A673 (cell line): ENCODE data around the gene SLU7. TPM values are rescaled to one million over a fixed set of nuclear protein-coding genes. Genes with fewer than 3 reads are reported as not detected.

Source experiments
- BruUV-seq: library from RNA; stranded (reverse); fragments of 400-500 nt; replicated peaks from 2 replicates; lab custom pipeline; 2021; lab: Mats Ljungman, UMichigan
- CTCF ChIA-PET: fragments of 300-600 bp; sonication (Branson Sonifier 250); formaldehyde crosslinking; loops from one replicate; lab custom pipeline; 2022; ENCODE audit warnings: antibody characterized with exemption; lab: Charles Lee
- POLR2A ChIA-PET: fragments of 300-600 bp; sonication (Branson Sonifier 250); formaldehyde crosslinking; loops from one replicate; lab custom pipeline; 2022; ENCODE audit warnings: antibody characterized with exemption; ENCODE audit not compliant: low non-redundant PET; lab: Charles Lee
- DNase-seq: peaks from one replicate; pipeline ENCODE4 v3.0.0-alpha.2; 2015; ENCODE audit warnings: low spot score
- H3K27ac ChIP-seq: fragments of 200-600 bp; sonication (generic); 2 replicates; pipeline ENCODE4 v1.5.1; 2016; ENCODE audit warnings: mixed run types, low read depth, mild to moderate bottlenecking, mixed read lengths, antibody characterized with exemption, low read length; ENCODE audit not compliant: poor library complexity, severe bottlenecking
- H3K27me3 ChIP-seq: fragments of 200-600 bp; sonication (generic); replicated peaks from 2 replicates; pipeline ENCODE4 v1.6.1; 2017; ENCODE audit warnings: mixed run types, low read depth, mild to moderate bottlenecking, mixed read lengths, antibody characterized with exemption, low read length; ENCODE audit not compliant: insufficient read depth, poor library complexity
- H3K36me3 ChIP-seq: fragments of 200-600 bp; sonication (generic); 2 replicates; pipeline ENCODE4 v1.6.1; 2016; ENCODE audit warnings: mixed run types, mild to moderate bottlenecking, mixed read lengths, antibody characterized with exemption, low read length; ENCODE audit not compliant: insufficient read depth, poor library complexity, severe bottlenecking
- H3K4me1 ChIP-seq: fragments of 200-600 bp; sonication (generic); 2 replicates; pipeline ENCODE4 v1.6.1; 2017; ENCODE audit warnings: mixed run types, mild to moderate bottlenecking, mixed read lengths, antibody characterized with exemption, low read length; ENCODE audit not compliant: insufficient read depth, poor library complexity, severe bottlenecking
- H3K4me3 ChIP-seq: fragments of 200-600 bp; sonication (generic); 2 replicates; pipeline ENCODE4 v1.5.1; 2016; ENCODE audit warnings: low read depth, mixed run types, mild to moderate bottlenecking, mixed read lengths, low read length; ENCODE audit not compliant: poor library complexity, severe bottlenecking
- H3K9me3 ChIP-seq: fragments of 200-600 bp; sonication (generic); 2 replicates; pipeline ENCODE4 v1.6.1; 2016; ENCODE audit warnings: mixed run types, low read depth, mild to moderate bottlenecking, mixed read lengths, antibody characterized with exemption, low read length; ENCODE audit not compliant: poor library complexity, severe bottlenecking
- EZH2 ChIP-seq: fragments of 200-600 bp; sonication (generic); IDR thresholded peaks from 2 replicates; pipeline ENCODE4 v1.6.1; 2017; ENCODE audit warnings: borderline replicate concordance, low read depth, mild to moderate bottlenecking, mixed read lengths, antibody characterized with exemption, low read length; ENCODE audit not compliant: poor library complexity, severe bottlenecking
- intact Hi-C: fragments of 100-400 bp; cut with micrococcal nuclease; formaldehyde crosslinking; loops from one replicate; pipeline ENCODE4 v1.10.0; 2022; ENCODE audit not compliant: unreplicated experiment
- total RNA-seq: library from RNA; stranded (reverse); gene quantifications from 2 replicates; pipeline ENCODE4 v1.2.3, GENCODE V29; 2021
- TF ChIP-seq, protein P1 (sequence below): fragments of 300-800, 200-600 bp; sonication (generic); conservative IDR thresholded peaks from 2 replicates; pipeline ENCODE4 v1.5.1; 2017; ENCODE audit warnings: low read depth, mild to moderate bottlenecking, antibody characterized with exemption, low read length, moderate library complexity, mixed read lengths

The SLU7 gene
- total RNA-seq, 1 experiment from 2014 or later = 37.4 TPM

DNA sequence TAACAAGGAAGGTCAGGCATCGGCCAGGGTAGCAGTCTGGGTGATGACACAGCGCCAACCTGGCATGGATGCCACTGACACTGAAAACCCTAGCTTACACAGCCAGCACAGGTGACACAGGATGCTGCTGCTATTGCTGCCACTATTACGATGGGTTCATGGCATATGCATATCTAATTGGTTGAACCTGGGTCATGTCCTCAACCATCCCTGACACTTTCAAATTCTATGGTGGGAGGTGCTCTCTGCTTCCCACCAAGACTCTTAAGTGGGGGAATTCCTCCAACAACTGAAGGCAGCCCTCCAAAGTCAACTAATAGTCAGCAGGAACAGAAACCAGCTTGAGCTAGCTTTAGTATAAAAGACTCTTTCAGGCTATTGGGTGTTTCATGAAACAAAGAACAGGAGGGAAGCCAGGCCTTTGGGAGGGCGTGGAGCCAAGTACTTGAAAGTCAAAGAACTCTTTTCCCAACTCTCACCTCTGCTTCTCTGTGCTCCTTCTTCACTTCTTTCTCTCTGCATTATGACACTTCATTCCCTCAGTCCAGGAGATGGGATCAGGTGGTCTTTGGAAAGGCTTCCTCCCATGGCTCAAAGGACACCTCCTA is 24.0 kb upstream of the SLU7 start:
- TF ChIP-seq, protein P1, sequence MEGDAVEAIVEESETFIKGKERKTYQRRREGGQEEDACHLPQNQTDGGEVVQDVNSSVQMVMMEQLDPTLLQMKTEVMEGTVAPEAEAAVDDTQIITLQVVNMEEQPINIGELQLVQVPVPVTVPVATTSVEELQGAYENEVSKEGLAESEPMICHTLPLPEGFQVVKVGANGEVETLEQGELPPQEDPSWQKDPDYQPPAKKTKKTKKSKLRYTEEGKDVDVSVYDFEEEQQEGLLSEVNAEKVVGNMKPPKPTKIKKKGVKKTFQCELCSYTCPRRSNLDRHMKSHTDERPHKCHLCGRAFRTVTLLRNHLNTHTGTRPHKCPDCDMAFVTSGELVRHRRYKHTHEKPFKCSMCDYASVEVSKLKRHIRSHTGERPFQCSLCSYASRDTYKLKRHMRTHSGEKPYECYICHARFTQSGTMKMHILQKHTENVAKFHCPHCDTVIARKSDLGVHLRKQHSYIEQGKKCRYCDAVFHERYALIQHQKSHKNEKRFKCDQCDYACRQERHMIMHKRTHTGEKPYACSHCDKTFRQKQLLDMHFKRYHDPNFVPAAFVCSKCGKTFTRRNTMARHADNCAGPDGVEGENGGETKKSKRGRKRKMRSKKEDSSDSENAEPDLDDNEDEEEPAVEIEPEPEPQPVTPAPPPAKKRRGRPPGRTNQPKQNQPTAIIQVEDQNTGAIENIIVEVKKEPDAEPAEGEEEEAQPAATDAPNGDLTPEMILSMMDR = no peak
- no peak for TF ChIP-seq EZH2
- BruUV-seq = no TSS peak
- Histone ChIP-seq H3K36me3 (no peaks in the 10 kb centered on the region), H3K27ac (no peak overlapping the region), H3K27me3 (no peaks in the 10 kb centered on the region), H3K9me3 (no peaks in the 10 kb centered on the region), H3K4me3 (no peak overlapping the region), H3K4me1 (no peaks in the 10 kb centered on the region)
- ChIA-PET POLR2A (no interaction called here), CTCF (no interaction called here)
- DNase-seq = no peak
- intact Hi-C loops = no loop called here

DNA sequence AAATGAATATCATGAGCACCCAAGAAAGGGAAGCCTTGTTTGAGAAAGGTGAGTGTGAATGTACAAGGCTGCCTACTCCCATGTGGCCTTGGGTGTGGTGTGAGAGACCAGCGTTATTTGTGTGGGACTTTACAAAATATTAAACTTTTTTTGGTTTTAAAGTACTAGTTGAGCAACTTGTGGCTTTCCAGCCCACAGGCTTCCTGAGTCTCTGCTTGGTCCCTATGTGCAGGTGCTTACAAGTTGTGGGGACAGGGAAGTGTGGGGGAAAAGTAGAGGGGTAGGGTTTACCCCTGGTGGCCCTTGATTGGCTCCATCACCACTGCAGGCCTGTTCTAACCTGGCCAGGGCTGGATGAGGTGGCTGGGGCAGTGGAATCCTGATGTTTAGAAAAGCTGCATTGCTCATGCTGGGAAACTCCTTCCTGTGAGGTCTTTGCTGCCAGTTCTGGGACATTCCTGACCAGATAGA is 22.5 kb upstream of the SLU7 start:
- DNase-seq = no peak
- BruUV-seq = no TSS peak
- no peak for TF ChIP-seq EZH2
- TF ChIP-seq, protein P1 = no peak
- ChIA-PET POLR2A (no interaction called here), CTCF (no interaction called here)
- Histone ChIP-seq H3K27ac (no peak overlapping the region), H3K36me3 (no peaks in the 10 kb centered on the region), H3K4me3 (no peak overlapping the region), H3K27me3 (no peaks in the 10 kb centered on the region), H3K4me1 (no peaks in the 10 kb centered on the region), H3K9me3 (no peaks in the 10 kb centered on the region)
- intact Hi-C loops = no loop called here

DNA sequence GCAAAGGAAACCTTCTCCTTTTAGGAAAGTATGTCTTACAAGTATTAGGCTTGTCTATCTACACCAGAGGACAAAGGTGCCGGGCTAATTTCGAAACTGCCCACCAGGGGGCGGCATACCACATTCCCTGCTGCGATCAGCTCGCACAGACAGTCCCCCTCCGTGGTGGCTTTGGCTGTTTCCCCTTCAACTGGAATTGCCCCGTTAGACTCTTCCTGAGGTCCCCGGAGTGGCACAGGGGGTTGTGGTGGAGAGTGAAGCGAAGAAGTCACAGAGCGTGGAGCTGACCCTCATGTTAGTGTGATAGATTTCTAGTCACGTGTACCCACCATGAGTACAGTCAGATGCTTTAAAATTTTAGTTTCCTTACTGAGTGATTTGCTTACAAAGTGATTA is 20.3 kb upstream of the SLU7 start:
- BruUV-seq = no TSS peak
- Histone ChIP-seq H3K27me3 (no peaks in the 10 kb centered on the region), H3K27ac (no peak overlapping the region), H3K36me3 (no peaks in the 10 kb centered on the region), H3K4me3 (peak overlapping the region; percentile 21), H3K4me1 (no peaks in the 10 kb centered on the region), H3K9me3 (no peaks in the 10 kb centered on the region)
- POLR2A ChIA-PET = no interaction called here
- DNase-seq = peak; percentile 79
- CTCF ChIA-PET = interaction anchor here (0.6 to 1.4 kb wide), 5 partner anchors 20 to 1409 kb away, joined by 3 to 8 read pairs (median 3); partner anchors contain the start of gene SLU7
- intact Hi-C loops = loop anchor here (5.0 kb wide), 1 partner anchor 68 kb away; no protein-coding TSS in a partner anchor
- TF ChIP-seq, protein P1 = peak; percentile 87
- no peak for TF ChIP-seq EZH2
